Measurements from ENCODE around the gene UBA52.

DNA sequence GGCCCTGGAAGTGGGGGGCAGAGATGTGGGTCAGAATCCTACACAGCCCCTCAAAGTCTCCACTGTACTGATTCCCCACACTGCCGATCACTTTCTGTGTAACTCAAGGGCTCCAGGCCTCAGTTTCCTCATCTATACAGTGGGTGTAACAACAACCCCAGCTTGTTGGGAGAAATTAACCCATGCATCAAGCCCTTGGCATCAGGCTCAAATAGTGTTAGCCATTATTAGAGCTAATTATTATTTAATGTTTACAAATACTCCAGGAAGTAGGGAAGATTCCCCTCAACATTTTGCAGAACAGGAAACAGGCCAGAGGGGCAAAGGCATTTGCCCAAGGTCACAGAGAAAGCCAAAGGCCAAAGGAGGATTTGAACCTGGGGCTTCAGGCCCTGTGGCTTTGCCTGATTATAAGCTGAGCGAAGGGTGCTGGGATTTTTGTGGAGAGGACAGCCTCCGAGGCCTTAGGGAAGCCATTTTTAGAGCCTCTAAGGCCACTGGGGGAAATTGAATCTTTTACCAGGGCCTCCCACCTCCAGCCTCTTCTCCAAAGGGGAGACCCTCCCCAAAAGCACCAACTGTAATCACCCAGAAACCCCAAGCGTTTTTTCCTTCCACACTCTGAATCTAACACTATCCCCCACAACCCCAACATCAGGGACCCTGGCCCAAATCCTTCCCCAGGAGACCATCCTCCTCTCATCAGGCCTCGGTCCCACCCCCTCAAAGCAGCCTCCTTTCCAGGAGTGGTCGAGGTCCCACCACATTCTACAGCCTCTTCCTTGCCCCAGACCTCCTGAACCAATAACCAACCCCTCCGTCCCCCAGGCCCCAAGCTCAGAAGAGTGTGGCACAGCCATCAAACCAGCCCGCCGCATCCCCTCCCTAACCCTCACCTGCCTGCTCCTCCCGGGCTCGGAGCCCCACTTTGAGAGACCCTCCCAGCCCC, 29.4 kb upstream of the UBA52 start:
- TF ChIP-seq GATA2 (IDR thresholded peaks at IDR 0.05; ENCODE audit: low read depth, low read length): no peak
- no peak for TF ChIP-seq GATA3 (IDR thresholded peaks at IDR 0.05; ENCODE audit: low read depth, low read length)

Measured in SH-SY5Y (cell line).